ENCODE measurements around the gene TRAFD1.
"Not testable (repeated sequence)": the region's sequence is repeated elsewhere in the genome, so short reads cannot be mapped to it uniquely, and the experiment has no call there.

DNA sequence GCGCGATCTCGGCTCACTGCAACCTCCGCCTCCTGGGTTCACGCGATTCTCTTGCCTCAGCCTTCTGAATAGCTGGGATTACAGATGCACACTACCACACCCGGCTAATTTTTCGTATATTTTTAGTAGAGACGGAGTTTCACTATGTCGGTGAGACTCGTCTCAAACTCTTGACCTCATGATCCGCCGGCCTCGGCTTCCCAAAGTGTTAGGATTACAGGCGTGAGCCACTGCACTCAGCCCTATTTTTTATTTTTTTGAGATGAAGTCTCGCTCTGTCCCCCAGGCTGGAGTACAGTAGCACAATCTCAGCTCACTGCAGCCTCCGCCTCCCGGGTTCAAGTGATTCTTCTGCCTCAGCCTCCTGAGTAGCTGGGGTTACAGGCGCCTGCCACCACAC lies 22.6 kb upstream of the TRAFD1 start:
- TF ChIP-seq, protein P1, sequence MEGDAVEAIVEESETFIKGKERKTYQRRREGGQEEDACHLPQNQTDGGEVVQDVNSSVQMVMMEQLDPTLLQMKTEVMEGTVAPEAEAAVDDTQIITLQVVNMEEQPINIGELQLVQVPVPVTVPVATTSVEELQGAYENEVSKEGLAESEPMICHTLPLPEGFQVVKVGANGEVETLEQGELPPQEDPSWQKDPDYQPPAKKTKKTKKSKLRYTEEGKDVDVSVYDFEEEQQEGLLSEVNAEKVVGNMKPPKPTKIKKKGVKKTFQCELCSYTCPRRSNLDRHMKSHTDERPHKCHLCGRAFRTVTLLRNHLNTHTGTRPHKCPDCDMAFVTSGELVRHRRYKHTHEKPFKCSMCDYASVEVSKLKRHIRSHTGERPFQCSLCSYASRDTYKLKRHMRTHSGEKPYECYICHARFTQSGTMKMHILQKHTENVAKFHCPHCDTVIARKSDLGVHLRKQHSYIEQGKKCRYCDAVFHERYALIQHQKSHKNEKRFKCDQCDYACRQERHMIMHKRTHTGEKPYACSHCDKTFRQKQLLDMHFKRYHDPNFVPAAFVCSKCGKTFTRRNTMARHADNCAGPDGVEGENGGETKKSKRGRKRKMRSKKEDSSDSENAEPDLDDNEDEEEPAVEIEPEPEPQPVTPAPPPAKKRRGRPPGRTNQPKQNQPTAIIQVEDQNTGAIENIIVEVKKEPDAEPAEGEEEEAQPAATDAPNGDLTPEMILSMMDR (CRISPR knock-in tag; IDR thresholded peaks at IDR 0.05), result not testable (repeated sequence)
- TF ChIP-seq, protein P2, sequence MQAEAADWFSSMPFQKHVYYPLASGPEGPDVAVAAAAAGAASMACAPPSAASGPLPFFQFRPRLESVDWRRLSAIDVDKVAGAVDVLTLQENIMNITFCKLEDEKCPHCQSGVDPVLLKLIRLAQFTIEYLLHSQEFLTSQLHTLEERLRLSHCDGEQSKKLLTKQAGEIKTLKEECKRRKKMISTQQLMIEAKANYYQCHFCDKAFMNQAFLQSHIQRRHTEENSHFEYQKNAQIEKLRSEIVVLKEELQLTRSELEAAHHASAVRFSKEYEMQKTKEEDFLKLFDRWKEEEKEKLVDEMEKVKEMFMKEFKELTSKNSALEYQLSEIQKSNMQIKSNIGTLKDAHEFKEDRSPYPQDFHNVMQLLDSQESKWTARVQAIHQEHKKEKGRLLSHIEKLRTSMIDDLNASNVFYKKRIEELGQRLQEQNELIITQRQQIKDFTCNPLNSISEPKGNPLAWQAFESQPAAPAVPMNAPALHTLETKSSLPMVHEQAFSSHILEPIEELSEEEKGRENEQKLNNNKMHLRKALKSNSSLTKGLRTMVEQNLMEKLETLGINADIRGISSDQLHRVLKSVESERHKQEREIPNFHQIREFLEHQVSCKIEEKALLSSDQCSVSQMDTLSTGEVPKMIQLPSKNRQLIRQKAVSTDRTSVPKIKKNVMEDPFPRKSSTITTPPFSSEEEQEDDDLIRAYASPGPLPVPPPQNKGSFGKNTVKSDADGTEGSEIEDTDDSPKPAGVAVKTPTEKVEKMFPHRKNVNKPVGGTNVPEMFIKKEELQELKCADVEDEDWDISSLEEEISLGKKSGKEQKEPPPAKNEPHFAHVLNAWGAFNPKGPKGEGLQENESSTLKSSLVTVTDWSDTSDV (CRISPR knock-in tag; IDR thresholded peaks at IDR 0.05), result not testable (repeated sequence)
